Panc1 (cell line): Measurements from ENCODE around the gene CMTM8.

Experiments used
- POLR2AphosphoS5 ChIP-seq: IDR thresholded peaks from 2 replicates; pipeline ENCODE4 v1.6.1; 2012; ENCODE audit warnings: mild to moderate bottlenecking, low read depth, low read length, moderate library complexity
- TF ChIP-seq, protein P1 (sequence below): fragments of 450-650 bp; IDR thresholded peaks from 2 replicates; pipeline ENCODE4 v1.5.1; 2017; ENCODE audit warnings: mild to moderate bottlenecking

DNA sequence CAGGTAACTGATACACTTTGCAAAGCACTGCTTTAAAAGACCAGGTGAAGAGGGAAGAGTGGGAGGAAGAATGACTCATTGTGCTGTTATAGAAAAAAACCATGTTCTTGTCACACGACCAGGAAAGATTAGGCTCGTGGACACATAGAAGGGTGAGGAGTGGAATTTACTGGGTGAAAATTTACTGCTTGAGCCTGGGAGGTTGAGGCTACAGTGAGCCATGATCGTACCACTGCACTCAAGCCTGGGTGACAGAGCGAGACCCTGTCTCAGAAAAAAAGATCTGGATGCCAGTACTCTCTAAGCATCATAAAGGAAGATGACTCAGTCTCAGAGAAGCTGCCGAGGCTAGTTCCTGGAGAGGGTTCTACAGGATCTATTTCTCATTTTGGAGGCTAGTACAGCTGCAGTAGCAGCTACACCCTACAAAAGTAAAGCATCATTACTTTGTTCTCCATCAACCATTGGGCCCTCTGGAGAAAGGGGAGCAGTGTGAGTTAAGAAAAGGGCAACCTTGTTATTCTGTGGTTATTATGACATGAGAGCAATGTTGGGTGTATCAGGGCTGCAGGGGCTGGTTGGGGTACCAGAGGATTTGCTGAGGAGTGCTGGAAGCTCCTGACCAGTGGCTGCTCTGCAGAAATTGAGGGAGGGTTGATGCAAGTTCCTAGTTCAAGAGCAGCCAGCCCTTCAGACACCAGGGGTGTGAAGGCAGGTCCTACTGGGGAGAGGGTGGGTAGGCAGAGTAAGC is 75.4 kb downstream of the CMTM8 start:
- TF ChIP-seq, protein P1, sequence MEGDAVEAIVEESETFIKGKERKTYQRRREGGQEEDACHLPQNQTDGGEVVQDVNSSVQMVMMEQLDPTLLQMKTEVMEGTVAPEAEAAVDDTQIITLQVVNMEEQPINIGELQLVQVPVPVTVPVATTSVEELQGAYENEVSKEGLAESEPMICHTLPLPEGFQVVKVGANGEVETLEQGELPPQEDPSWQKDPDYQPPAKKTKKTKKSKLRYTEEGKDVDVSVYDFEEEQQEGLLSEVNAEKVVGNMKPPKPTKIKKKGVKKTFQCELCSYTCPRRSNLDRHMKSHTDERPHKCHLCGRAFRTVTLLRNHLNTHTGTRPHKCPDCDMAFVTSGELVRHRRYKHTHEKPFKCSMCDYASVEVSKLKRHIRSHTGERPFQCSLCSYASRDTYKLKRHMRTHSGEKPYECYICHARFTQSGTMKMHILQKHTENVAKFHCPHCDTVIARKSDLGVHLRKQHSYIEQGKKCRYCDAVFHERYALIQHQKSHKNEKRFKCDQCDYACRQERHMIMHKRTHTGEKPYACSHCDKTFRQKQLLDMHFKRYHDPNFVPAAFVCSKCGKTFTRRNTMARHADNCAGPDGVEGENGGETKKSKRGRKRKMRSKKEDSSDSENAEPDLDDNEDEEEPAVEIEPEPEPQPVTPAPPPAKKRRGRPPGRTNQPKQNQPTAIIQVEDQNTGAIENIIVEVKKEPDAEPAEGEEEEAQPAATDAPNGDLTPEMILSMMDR: no peak
- TF ChIP-seq POLR2AphosphoS5: no peak
